Thoracic aorta (tissue), 2 donors: ENCODE results near the gene COMMD10. TPM values are rescaled to one million over a fixed set of nuclear protein-coding genes. Genes with fewer than 3 reads are reported as not detected.

Experiments used
- ATAC-seq: fragments of 150-250 bp; one replicate; pipeline ENCODE4 v1.8.0; 2017; ENCODE audit warnings: low read depth; ENCODE audit not compliant: insufficient number of reproducible peaks, low FRiP score
- DNase-seq: peaks from one replicate; pipeline ENCODE4 v3.0.0-alpha.2; 2020; ENCODE audit warnings: low spot score
- H3K27ac ChIP-seq, 2 donors: fragments of 200-600 bp; sonication (generic); 1 replicate in 1 of 2; 2 replicates in 1 of 2; pipeline ENCODE4 v1.5.1; 2016; ENCODE audit warnings: mild to moderate bottlenecking in 2 of 2, moderate library complexity in 2 of 2
- H3K27me3 ChIP-seq: fragments of 200-600 bp; sonication (generic); replicated peaks from 2 replicates; pipeline ENCODE4 v1.6.0; 2016; ENCODE audit warnings: mild to moderate bottlenecking; ENCODE audit not compliant: insufficient read depth
- H3K36me3 ChIP-seq: fragments of 200-600 bp; sonication (generic); one replicate; pipeline ENCODE4 v1.5.1; 2016
- H3K4me1 ChIP-seq, 2 donors: fragments of 200-600 bp; sonication (generic); 1 replicate in 1 of 2; 2 replicates in 1 of 2; pipeline versions ENCODE4 v1.5.1 to v1.6.0; 2016; ENCODE audit warnings: low read depth in 2 of 2, mild to moderate bottlenecking in 1 of 2; ENCODE audit not compliant: control insufficient read depth in 1 of 2
- H3K4me3 ChIP-seq: fragments of 200-600 bp; sonication (generic); 2 replicates; pipeline ENCODE4 v1.5.1; 2016; ENCODE audit warnings: mild to moderate bottlenecking
- H3K9me3 ChIP-seq: fragments of 200-600 bp; sonication (generic); 2 replicates; pipeline ENCODE4 v1.5.1; 2016
- total RNA-seq, 2 donors: library from RNA; depleted of rRNA; stranded (reverse); fragments of >200 nt; gene quantifications; one replicate each; pipeline versions ENCODE4 v1.1.0 to v1.2.3, GENCODE V29; 2016
- TF ChIP-seq, protein P1 (sequence below): fragments of 200-600 bp; sonication (generic); IDR thresholded peaks from one replicate; pipeline ENCODE4 v1.5.1; 2019; ENCODE audit warnings: antibody characterized with exemption

Gene COMMD10
- total RNA-seq, 2 donors from 2014 or later, result 12.6 to 21.6 TPM

DNA sequence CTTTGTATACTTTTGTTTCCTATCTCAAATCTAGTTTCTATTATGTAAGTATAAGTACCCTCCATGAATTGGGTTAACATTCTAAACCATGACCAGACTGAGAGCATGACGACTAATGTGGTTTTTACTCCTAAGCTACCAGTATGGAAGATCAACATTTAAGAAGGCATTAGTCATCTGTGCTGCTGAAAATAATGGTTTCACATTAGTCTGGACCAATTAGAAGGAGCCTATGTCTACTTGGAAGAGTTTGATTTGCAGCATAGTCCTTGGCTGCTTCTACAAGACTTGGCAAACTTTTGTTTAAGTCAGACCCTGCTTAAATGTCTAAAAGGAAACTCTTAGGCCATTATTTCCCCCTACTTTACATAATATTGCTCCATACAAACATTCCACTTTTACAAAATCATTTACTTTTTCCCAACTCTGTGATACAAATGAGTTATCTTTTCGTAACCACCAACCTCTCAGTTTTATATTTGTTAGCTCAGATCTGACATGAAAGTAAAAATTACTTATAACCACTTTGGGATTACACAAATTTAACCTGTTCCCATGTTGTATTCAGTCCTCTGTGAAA is 186.7 kb downstream of the COMMD10 start:
- Histone ChIP-seq H3K27ac (no peak overlapping the region), H3K4me1 (no peaks in the 10 kb centered on the region), H3K27me3 (no peaks in the 10 kb centered on the region), H3K9me3 (peaks cover 4% of the 10 kb centered on the region), H3K36me3 (no peaks in the 10 kb centered on the region), H3K4me3 (no peak overlapping the region)
- no peak for DNase-seq
- ATAC-seq, result no peak
- TF ChIP-seq, protein P1, sequence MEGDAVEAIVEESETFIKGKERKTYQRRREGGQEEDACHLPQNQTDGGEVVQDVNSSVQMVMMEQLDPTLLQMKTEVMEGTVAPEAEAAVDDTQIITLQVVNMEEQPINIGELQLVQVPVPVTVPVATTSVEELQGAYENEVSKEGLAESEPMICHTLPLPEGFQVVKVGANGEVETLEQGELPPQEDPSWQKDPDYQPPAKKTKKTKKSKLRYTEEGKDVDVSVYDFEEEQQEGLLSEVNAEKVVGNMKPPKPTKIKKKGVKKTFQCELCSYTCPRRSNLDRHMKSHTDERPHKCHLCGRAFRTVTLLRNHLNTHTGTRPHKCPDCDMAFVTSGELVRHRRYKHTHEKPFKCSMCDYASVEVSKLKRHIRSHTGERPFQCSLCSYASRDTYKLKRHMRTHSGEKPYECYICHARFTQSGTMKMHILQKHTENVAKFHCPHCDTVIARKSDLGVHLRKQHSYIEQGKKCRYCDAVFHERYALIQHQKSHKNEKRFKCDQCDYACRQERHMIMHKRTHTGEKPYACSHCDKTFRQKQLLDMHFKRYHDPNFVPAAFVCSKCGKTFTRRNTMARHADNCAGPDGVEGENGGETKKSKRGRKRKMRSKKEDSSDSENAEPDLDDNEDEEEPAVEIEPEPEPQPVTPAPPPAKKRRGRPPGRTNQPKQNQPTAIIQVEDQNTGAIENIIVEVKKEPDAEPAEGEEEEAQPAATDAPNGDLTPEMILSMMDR, result no peak

DNA sequence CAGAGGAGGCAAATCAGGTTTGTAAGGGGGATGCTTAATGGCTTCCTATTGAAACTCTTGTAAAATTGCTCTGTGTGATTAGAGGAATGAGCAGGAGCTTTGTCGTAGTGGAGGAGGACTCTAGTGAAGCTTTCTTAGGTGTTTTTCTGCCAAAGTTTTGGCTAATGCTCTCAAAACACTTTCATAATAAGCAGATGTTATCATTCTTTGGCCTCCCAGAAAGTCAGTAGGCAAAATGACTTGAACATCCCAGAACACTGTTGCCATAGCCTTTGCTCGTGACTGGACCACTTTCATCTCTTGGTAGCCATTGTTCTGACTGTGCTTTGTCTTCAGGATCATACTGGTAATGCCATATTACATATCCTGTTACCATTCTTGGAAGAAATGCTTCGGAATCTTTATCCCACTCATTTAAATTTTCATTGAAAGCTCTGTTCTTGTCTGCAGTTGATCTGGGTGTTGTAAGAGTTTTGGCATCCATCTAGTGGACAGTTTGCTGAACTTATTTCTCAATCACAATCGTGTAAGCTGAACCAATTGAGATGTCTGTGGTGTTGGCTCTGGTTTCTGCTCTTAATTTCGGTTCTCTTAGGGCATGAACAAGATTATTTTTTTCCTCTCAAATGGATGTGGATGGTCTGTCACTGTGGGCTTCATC is 187.6 kb downstream of the COMMD10 start:
- Histone ChIP-seq H3K27me3 (no peaks in the 10 kb centered on the region), H3K9me3 (peaks cover 13% of the 10 kb centered on the region), H3K4me1 (no peaks in the 10 kb centered on the region), H3K4me3 (no peak overlapping the region), H3K36me3 (no peaks in the 10 kb centered on the region), H3K27ac (no peak overlapping the region)
- ATAC-seq, result no peak
- no peak for DNase-seq
- TF ChIP-seq, protein P1, result no peak

DNA sequence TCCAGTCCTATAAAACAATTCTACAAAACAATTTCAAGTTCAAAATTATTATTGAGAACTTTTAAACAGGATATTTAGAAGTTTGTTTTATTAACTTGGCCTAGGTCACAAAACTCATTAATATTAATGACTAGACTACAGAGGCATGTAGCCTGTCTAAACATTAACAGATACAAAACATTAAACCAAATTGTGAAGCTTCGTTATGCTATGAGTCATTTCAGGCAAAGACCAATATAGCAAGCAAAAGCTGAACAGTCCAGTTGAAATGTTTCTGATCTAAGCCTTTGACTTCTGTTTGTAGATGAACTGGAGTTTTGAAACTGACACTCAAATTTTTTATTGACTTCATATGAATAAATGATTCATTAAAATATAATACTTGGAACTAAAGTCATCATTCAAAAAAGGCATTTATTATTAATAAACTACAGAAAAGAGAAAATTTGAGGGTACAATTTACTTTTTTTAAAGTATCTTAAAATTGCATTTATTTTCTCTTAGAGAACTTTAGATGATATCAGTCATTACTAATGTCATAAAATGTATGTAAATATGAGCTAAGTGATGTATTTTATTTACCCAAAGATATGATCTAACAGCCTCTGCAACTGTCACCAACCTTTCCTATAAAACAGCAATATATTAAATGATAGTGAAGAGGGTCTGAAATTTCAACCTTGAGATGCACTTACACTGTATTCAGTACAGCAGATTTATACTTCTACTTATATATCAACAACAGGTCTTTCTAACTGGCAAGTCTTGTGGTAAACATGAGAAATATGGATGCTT is 188.8 kb downstream of the COMMD10 start:
- TF ChIP-seq, protein P1, result no peak
- no peaks in the 10 kb centered on the region for H3K36me3 ChIP-seq
- H3K4me3 ChIP-seq, result no peak overlapping the region
- no peaks in the 10 kb centered on the region for H3K4me1 ChIP-seq
- H3K27ac ChIP-seq, result no peak overlapping the region
- H3K9me3 ChIP-seq, result peaks cover 16% of the 10 kb centered on the region
- no peaks in the 10 kb centered on the region for H3K27me3 ChIP-seq
- DNase-seq (no peak), ATAC-seq (no peak)

DNA sequence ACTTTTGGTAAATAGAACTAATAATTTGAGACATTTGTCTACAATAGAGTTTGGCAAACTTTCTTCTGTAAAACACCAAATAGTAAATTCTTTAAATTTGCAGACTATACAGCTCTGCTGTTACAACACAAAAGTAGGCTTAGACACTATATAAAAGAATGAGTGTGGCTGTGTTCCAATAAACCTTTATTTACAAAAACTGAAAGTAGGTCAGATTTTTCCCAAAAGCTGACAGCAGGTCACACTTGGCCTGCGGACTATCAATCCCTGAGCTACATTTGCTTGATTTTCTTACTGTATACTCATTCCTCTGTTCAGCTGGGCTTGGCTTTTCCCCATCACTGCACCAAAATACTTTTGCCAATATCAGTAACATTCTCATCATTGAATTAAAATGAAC is 189.4 kb downstream of the COMMD10 start:
- ATAC-seq (no peak), DNase-seq (no peak)
- Histone ChIP-seq H3K36me3 (no peaks in the 10 kb centered on the region), H3K9me3 (peaks cover 16% of the 10 kb centered on the region), H3K4me1 (no peaks in the 10 kb centered on the region), H3K27ac (no peak overlapping the region), H3K4me3 (no peak overlapping the region), H3K27me3 (no peaks in the 10 kb centered on the region)
- TF ChIP-seq, protein P1, result no peak

DNA sequence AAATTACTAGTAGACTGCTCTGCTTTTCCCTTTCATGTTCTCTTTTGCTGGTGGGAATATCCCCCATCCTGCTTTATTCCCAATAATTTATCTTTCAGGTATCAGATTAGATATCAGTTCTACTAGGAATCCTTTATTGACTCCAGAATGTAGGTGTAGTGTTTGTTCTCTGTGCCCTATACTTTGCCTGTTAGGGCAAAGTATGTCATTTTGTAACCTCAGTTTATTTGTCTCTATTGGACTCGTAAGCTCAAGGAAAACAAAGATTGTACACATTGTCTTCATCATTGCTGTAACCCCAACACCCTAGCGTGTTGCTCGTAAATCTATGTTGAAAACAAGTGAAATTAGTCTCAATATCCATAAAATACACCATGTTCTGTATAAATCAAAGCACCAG is 190.5 kb downstream of the COMMD10 start:
- peaks cover 16% of the 10 kb centered on the region for H3K9me3 ChIP-seq
- H3K4me1 ChIP-seq, result no peaks in the 10 kb centered on the region
- no peaks in the 10 kb centered on the region for H3K36me3 ChIP-seq

More for the DNA sequence above, 190.5 kb downstream of the COMMD10 start:
- ATAC-seq (no peak), DNase-seq (no peak)
- H3K27me3 ChIP-seq, result no peaks in the 10 kb centered on the region
- TF ChIP-seq, protein P1, result no peak
- H3K4me3 ChIP-seq, result no peak overlapping the region
- H3K27ac ChIP-seq, result no peak overlapping the region
